VCaP (cell line): ENCODE measurements around the gene SRBD1.

Source experiments
- H3K27ac ChIP-seq: fragments of 450-650 bp; 2 replicates; pipeline ENCODE4 v1.5.1; 2017
- CTCF ChIP-seq: fragments of 450-650 bp; conservative IDR thresholded peaks from 2 replicates; pipeline ENCODE4 v1.5.1; 2017; ENCODE audit warnings: mild to moderate bottlenecking, moderate library complexity

SRBD1 gene

GRCh38 chr2:45643543-45644542 lies 32.8 kb upstream of the SRBD1 start:
- H3K27ac ChIP-seq: peak overlapping the region; percentile 71; the same call in 1 of the 2 replicates
- peak; percentile 95 for TF ChIP-seq CTCF

- peak overlapping the region; percentile 71; the same call in 1 of the 2 replicates for H3K27ac ChIP-seq
- no peak for TF ChIP-seq CTCF
These were observed 32.0 kb upstream of the SRBD1 start for GRCh38 chr2:45643095-45643494.

GRCh38 chr2:45640576-45640975 lies 29.5 kb upstream of the SRBD1 start:
- TF ChIP-seq CTCF: no peak
- H3K27ac ChIP-seq: no peak overlapping the region

GRCh38 chr2:45637440-45637839 lies 26.4 kb upstream of the SRBD1 start:
- no peak for TF ChIP-seq CTCF
- no peak overlapping the region for H3K27ac ChIP-seq

GRCh38 chr2:45636008-45636407 lies 24.9 kb upstream of the SRBD1 start:
- no peak for TF ChIP-seq CTCF
- no peak overlapping the region for H3K27ac ChIP-seq

GRCh38 chr2:45634223-45634622 lies 23.2 kb upstream of the SRBD1 start:
- no peak overlapping the region for H3K27ac ChIP-seq
- TF ChIP-seq CTCF: no peak

- H3K27ac ChIP-seq: no peak overlapping the region
- TF ChIP-seq CTCF: no peak
These were observed 20.9 kb upstream of the SRBD1 start for GRCh38 chr2:45631955-45632354.
